A549 (cell line): Measurements from ENCODE around the gene PLCB1. TPM values are rescaled to one million over a fixed set of nuclear protein-coding genes. Genes with fewer than 3 reads are reported as not detected.

Experiments
- ATAC-seq, 2 experiments: fragments of 200-7000 bp in 1 of 2; fragments of >200 bp in 1 of 2; cut with Nextera tagmentation in 1 of 2; cut with Tn5 transposase in 1 of 2; 3 replicates each; pipeline versions ENCODE4 v1.8.0 to v1.9.1; 2018 to 2020; ENCODE audit warnings: mild to moderate bottlenecking in 1 of 2, moderate library complexity in 1 of 2
- CTCF ChIA-PET: fragments of 300-600 bp; sonication (Branson Sonifier 250); formaldehyde crosslinking; extraction: SDS; loops from one replicate; lab custom pipeline; 2021; ENCODE audit warnings: antibody characterized with exemption, inconsistent platforms; lab: Yijun Ruan, JAX
- POLR2A ChIA-PET: fragments of 350-600 bp; formaldehyde crosslinking; extraction: SDS; loops from one replicate; lab custom pipeline; 2021; ENCODE audit warnings: antibody characterized with exemption, inconsistent platforms; lab: Yijun Ruan, JAX
- DNase-seq, 2 experiments: peaks; one replicate each; pipeline versions ENCODE4 v3.0.0 to v3.0.0-alpha.2; 2011 to 2016; ENCODE audit warnings: low read depth in 1 of 2, low spot score in 1 of 2
- FAIRE-seq: peaks from 2 replicates; lab custom pipeline; 2011; peaks lifted over from hg19 to GRCh38; lab: Jason Lieb, UNC
- H3K27ac ChIP-seq, 2 experiments: fragments of >200 bp; sonication (Bioruptor Twin); formaldehyde crosslinking; 3 replicates each; pipeline ENCODE4 v1.5.1; 2016 to 2017
- H3K4me1 ChIP-seq: fragments of >200 bp; sonication (Bioruptor Twin); formaldehyde crosslinking; 3 replicates; pipeline ENCODE4 v1.6.1; 2016
- H3K4me2 ChIP-seq: fragments of >200 bp; sonication (Bioruptor Twin); formaldehyde crosslinking; 3 replicates; pipeline ENCODE4 v1.6.1; 2016
- H3K4me3 ChIP-seq: fragments of >200 bp; sonication (Bioruptor Twin); formaldehyde crosslinking; 3 replicates; pipeline ENCODE4 v1.5.1; 2016
- H3K9me3 ChIP-seq: fragments of >200 bp; sonication (Bioruptor Twin); formaldehyde crosslinking; 3 replicates; pipeline ENCODE4 v1.6.1; 2016
- CTCF ChIP-seq: fragments of >200 bp; sonication (Bioruptor Twin); formaldehyde crosslinking; IDR thresholded peaks from 3 replicates; pipeline ENCODE4 v1.5.1; 2016
- EP300 ChIP-seq, 2 experiments: fragments of >200 bp; sonication (Bioruptor Twin); formaldehyde crosslinking; IDR thresholded peaks; 2 replicates in 1 of 2; 3 replicates in 1 of 2; pipeline ENCODE4 v1.6.1; 2016 to 2017
- HOXB13 ChIP-seq: fragments of 250-450 bp; sonication (Bioruptor Pico); IDR thresholded peaks from 2 replicates; pipeline ENCODE4 v1.5.0; 2020; ENCODE audit warnings: low read depth, mild to moderate bottlenecking, moderate library complexity
- POLR2A ChIP-seq: IDR thresholded peaks from 2 replicates; pipeline ENCODE4 v1.6.1; 2012; ENCODE audit warnings: mild to moderate bottlenecking, low read length
- WGBS: methylation state at CpG from one replicate; pipeline ENCODE4 v1.1.6; 2017; ENCODE audit errors: missing lambda C conversion rate; 5-methylcytosine and 5-hydroxymethylcytosine counted together
- polyA plus RNA-seq, 4 experiments: library from polyadenylated mRNA; depleted of rRNA in 3 of 4; stranded (reverse); fragments of >200 nt; fragmentation: RNase III in 1 of 4; extraction: RNeasy Plus Mini Kit Qiagen cat#74134 plus additional on column Dnase treatment in 1 of 4; gene quantifications; 2 replicates in 3 of 4; 3 replicates in 1 of 4; pipeline ENCODE4 v1.2.3, GENCODE V29; 2011 to 2017
- small RNA-seq, 6 experiments: library from RNA; depleted of rRNA; stranded (forward); fragments of <200 nt; gene quantifications; one replicate each; pipeline ENCODE3, GENCODE V24; 2012

Gene PLCB1
- polyA plus RNA-seq, 2 of the 4 experiments (the other 2 are of a cell fraction): 0.97 to 6.3 TPM

GRCh38 chr20:8934362-8934761 is 802.3 kb downstream of the PLCB1 start:
- TF ChIP-seq POLR2A (no peak), CTCF (no peak), EP300 (IDR thresholded peaks at IDR 0.05) (no peak), HOXB13 (CRISPR knock-in tag) (no peak)
- TF ChIP-seq, all 56 proteins: peak for 0
- WGBS: 78% methylated on average over 4 of the region's 4 CpGs
- Histone ChIP-seq H3K4me2 (no peak overlapping the region), H3K9me3 (no peaks in the 10 kb centered on the region), H3K27ac (no peak overlapping the region), H3K4me3 (no peak overlapping the region), H3K4me1 (no peaks in the 10 kb centered on the region)
- ATAC-seq (no peak), DNase-seq (no peak), FAIRE-seq (no peak)
- POLR2A ChIA-PET: no interaction called here
- CTCF ChIA-PET: no interaction called here

Small RNAs within 50 kb of the gene (small RNA-seq; reads per million reads assigned to genes)
- gene AL445567.1 (0 reads per million in 6 experiments), gene RNU105B (0 to 1.6 (median 0.08) reads per million in 6 experiments)

Other genes with a start within 250 kb of the PLCB1 start
- 0.13 TPM in 2 replicates for gene HAO1, start 191.8 kb upstream of the PLCB1 start, polyA plus RNA-seq (2011; rRNA removed)
- not detected in 3 replicates for gene HAO1, start 191.8 kb upstream of the PLCB1 start, polyA plus RNA-seq (2017; fragmentation: RNase III; extraction: RNeasy Plus Mini Kit Qiagen cat#74134 plus additional on column Dnase treatment)
- gene TMX4, start 112.5 kb upstream of the PLCB1 start, polyA plus RNA-seq (2011; rRNA removed): 17.6 and 21.1 TPM in 2 replicates
- 11.7 to 13.2 TPM (median 12.4 TPM) in 3 replicates for gene TMX4, start 112.5 kb upstream of the PLCB1 start, polyA plus RNA-seq (2017; fragmentation: RNase III; extraction: RNeasy Plus Mini Kit Qiagen cat#74134 plus additional on column Dnase treatment)